GOT3 (cell line): ENCODE results near the gene TRNT1.

Experiments
- DNase-seq: peaks from one replicate; lab custom pipeline; 2025; ENCODE audit warnings: mixed read lengths; lab: John Stamatoyannopoulos, UW

TRNT1 gene

DNA sequence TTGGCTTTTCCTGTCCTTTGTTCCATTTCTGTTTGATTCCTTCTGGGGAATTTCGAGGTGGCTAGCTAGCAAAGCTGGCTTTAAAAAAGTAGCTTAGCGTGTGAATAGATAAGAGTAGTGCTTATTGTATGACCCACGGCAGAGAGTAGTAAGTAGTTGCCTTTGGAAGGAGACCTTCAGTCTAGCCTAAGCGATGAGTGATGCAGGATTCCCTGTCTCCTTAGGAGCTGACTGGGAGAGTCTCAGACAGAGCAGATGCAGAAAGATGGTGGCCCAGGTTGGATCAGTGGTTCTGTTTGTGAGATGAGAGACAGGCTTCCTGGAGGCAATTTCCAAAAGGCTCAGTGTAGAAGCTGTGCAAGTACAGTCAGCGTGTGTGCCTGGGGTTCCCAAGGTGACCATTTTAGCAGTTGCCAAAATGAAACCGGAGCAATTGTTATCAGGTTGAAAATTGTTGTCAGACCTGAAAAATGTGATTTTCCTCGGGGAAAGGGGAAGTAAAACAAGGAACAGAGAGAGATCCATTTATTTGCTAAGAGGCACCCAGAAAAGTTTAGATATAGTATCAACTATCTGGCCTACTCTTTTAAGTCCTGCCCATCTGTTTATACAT lies 15.9 kb upstream of the TRNT1 start:
- DNase-seq, result no peak

DNA sequence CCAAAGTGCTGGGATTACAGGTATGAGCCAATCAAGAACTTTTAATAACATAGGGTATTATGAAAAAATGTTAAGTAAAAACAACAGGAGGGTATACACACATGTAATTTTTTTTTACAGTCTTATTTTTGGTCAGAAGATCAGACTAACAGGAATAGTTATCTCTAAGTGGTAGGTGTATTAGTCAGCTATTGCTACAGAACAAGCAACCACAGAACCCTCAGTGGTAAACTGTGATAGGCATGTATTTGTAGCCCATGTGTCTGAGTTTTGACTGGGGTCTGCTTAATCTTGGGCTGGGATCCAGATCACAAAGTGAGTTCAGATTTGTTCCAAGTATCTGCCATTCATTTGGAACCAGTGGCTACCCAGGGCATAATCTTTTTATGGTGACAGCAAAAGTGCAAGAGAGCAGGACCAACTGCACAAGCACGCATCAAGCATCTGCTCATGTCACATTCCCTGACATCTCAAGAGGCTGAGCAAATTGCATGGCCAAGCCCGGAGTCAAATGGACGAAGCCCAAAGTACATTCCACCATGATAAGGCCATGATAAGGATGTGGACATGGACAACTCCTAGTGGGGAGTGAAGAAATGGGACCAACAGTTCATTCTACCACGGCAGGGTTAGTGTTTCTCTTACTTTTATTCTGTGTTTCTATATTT lies 13.6 kb upstream of the TRNT1 start:
- no peak for DNase-seq

DNA sequence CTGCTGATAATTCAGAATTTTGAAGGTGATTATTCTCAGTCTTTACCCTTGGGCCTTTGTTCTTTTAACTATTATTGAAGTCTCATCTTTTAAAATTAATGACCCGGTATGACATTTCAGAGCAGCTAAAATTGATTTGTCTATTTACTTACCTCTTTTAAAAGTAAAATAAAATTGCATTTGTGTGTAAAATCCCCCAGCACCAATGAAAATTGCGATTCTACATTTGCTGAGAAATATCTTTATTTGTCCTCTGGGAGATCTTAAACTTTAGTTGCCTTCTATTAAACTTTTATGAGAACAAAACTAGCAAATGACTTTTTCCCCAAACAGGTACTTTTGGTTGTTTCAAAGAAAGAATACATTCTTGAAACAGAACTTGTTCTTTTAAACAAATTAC lies 9.1 kb upstream of the TRNT1 start:
- no peak for DNase-seq

DNA sequence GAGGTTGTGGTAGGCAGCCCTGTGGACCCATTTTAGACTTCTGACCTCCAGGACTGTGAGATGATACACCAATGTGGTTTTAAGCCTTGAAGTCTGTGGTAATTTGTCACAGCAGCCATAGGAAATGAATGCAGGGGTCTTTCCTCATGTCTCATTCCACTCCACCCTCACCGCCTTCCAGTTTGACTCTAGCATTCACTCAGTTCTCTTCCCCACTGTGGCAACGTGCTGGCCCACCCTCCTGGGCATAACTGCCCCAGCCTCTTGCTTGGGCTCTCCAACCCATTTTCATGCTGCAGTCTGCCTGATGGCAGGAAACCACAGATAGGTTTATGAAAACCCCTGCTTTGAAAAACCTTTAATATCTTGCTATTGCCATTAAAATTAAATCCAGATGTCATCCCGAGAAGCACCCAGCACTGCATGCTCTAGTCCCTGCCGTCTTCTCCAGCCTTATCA lies 7.3 kb upstream of the TRNT1 start:
- DNase-seq, result no peak

DNA sequence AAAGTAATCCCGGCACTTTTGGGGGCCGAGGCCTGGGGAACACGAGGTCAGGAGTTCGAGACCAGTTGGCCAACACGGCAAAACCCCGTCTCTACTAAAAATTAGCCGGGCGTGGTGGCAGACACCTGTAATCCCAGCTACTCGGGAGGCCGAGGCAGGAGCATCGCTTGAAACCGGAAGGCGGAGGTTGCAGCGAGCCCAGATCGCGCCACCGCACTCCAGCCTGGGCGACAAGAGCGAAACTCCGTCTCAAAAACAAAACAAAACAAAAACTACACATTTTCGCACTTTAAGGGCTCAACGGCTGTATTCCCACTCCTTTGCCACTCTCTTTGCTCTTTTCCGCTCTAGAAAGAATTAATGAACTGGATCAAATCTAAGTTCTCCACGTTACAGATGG lies 763 bp upstream of the TRNT1 start:
- no peak for DNase-seq

DNA sequence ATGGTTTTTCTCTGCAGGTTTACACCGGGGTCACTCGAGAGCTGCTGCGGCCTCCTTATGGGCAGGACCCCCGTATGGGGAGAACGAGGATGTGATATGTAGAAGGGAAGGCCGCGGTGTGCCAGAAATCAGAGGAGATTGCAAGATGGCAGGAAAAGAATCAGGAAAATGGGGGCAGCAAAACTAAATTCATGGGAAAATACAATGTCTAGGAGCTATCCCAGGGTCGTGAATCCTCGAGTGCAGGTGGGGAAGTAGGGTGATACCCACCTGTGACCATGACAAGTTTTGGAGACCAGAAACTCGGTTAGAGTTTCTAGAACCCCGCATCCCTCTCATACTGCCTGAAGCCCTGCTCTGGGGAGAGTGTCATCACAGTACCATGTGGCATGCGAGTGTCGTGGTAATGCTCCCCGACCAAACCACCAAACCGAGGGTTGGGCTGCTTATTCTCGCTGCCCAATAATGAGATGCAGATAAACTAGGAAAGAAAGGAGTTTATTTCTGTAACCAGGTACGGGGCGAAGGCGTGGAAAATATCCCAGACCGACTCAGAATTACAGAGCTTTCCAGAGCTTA lies 781 bp downstream of the TRNT1 start:
- no peak for DNase-seq

DNA sequence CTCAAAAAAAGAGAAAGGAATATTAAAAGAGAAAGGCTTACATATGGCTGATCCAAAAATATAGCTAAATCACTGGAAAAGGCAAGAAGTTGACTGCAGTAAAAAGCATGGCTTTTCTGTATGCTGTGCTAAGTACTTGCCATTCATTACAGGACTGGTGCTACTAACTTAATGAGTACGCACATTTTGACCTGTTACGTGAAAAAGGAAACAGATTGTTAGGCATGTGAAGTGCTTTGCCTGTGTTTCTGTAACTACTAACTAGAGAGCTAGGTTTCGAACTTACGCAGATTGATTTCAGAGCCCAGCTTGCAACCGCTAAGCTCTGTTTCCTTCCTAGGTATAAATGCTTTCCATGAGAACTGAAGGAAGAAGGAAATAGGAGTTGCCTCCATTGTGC lies 2.8 kb downstream of the TRNT1 start:
- DNase-seq, result no peak

DNA sequence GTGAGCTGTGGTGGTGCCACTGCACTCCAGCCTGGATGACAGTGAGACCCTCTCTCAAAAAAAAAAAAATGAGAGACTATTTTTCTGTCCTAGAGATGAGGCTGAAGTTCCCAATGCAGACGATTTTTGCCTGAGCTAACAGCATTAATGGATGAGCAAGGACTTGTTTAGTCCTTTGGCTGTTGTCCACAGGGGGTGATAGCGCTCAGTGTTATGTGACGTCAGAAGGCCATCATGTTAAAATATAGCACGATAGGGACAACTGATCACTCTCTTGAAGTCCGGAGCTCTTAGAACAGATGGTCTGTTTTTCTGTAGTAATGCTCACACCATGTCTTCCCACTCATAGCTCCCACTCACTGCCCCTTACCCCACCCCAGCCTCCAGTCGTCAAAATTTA lies 6.8 kb downstream of the TRNT1 start:
- DNase-seq, result no peak

DNA sequence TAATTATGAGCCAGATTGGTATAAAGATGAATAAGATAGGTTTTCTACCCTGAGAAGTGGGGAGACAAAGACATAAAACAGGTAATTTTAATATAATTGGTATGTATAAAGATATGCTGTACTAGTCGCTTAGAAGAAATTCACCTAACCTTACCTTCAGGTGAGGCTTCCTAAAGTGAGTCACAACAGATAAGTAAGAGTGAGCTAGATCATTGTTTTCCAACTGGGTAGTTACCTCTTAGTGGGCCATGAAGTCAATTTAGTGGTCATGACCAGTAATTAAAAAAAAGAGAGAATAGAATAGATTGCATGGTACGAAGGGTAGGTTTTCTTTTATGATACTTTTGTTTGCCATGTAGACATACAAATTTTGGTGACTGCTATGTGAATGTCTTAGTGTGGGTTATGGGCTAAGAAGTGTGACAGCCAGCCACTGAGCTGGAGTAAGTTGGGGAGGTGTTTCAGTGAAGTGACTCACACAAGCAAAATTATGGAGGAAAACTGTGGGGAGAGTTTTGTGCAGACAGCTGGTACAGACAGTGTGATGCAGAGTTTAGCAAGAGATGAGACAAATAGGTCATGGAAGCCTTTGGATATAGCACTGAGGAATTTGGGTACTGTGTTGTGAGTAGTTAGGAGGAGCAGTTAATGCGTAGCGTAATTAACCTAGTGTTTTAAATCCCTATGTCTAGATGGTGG lies 8.2 kb downstream of the TRNT1 start:
- no peak for DNase-seq

DNA sequence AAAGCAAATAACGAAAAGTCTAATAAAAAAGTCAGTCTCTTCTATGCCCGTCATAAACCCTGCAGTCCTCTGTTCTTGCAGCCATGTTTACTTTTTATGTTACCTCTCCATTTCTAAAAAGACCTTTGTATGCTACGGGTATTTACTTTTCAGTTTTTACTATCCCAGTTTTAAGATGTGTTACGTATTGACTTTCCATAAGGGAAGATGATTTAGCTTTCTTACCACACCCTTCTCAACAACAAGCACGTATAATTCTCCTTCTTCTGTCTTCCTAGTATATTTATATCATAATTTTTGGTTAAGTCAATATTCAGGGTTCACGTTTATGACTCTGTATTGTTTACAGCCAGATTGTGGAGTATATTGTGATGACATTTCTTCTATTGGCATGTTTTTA lies 10.8 kb downstream of the TRNT1 start:
- DNase-seq, result no peak

DNA sequence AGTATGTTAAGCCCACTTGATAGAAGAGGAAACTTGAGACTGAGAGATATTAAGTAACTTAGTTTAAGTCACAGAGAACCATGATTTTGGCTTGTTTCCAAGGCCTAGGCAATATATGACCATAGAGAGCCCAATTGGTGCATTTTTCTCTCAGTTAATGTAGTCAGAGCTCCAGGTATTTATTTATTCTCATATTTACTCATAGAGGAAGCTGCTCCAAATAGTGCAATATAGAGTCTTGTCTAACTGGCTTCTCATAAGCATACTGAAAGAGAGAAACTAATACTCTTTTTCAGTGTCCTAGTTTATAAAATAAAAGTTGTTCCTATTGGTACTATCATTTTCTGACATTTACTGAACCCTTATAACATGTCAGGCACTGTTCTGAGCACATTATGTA lies 15.2 kb downstream of the TRNT1 start:
- DNase-seq, result no peak

DNA sequence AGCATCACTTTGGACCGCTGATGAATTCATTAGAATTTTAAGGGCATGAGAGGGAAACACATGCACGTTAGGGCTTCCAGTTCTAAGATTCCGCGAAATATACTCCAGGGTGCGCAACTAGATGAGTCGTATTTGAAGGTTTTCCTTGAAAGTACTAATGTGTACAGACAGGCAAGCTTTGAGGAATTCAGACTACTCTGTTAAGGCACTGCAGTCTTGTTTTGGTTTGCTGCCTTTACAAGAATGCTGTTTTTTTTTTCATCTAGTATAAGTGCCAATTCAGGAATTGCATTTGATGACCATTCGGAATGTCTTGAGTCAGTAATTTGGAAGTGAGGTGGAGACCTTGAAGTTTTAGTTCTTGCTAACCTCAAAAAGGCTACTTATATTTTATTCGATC lies 19.1 kb downstream of the TRNT1 start:
- DNase-seq, result no peak

DNA sequence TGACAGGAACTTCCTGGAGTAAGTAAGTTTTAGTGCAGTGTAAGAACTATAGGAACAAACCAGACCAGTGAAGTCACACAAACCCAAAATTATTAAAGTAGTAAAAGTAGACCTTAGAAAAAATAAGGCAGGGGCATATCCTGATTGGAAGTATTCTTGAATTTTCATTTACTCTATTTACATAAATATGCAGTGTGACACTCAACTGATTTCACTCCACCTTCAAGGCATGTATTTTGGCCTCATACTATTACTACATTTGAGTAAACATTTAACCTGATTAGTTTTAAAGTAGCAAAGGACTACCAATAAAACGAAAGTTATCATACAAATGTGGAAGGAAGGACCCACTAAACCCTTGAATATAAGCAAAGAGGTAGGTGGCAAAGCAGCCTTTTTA lies 22.8 kb downstream of the TRNT1 start:
- no peak for DNase-seq

DNA sequence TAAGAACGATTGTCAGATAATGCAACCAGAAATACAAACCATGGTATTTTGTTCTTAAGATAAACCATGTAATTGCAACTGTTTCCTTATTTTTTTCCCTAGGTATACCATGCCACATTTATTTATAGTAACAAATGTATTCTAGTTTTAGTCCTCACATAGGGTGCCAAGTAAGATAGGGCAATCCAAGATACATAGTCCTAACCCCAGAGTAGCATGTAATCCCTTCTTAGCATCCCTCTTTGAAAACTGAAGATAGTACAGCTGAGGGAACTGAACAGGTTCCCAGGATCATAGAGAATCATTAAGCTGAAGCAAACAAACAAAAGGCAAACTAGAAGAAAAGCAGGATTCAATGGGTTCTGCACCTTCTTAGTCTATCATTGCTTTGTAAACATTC lies 24.8 kb downstream of the TRNT1 start:
- DNase-seq, result no peak

DNA sequence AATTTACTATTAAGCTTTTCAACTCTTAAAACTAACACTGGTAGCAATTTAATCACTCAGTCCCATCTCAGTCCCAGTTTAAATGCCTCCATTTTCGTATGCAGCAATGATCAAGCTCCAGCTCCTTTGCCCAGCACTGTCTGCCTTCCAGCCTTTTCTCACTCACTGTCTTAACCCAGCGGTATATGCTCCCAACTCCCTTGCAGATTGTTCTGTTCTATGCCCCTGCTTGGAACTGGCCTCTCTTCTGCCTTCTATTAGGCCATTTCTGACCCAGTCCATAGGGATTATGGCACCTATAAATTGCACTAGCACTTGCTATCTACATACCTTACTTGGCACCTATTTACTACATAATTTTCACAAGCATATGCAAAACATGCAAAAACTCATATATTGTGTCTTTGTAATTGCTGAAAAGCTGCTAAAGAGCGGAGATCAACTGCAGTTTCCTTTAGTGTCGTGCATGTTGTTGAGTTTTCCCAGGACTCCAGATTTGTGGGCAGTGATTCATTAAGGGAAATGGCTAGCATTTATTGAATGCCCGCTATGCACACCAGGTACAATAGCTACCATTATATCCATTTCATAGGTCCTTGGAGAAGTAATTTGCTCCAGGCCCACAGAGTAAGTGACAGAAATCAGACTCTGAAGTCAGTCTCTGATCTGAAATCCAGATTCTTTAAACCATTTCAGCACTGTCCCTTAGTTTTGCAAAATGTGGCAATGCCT lies 28.3 kb downstream of the TRNT1 start:
- DNase-seq, result no peak

DNA sequence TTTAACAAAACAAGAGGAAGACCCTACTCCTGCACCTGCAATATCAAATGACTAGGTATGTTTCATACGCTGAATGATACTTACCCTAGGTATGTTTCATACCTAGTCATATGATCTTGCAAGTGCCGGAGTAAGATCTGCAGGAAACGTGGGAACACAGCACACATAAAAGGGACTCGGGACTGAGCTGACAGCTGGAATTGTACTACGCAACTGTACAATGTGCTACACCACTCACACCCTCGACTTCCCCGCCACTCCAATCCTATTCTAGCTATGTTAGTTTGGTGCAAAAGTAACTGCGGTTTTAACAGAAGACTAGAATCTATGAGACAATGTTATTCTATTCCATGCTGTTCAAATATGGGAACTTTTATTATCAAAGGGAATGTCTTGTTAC lies 30.7 kb downstream of the TRNT1 start:
- DNase-seq, result no peak

DNA sequence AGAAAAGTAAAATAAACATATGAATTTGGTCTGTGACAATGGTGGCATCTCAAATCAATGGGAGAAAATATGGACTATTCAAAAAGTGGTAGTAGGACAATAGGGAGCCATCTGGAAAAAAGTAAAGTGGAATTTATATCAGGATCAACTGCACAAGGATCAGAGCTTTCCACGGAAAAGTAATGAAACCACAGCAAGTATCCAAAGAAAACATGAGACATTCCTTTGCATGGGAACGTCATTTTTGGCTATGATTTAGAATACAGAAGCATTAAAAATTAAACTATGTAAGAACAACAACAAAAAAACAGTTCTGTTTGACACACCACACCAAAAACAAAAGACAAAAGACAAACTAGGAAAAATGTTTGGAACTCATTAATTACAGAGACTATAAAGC lies 34.1 kb downstream of the TRNT1 start:
- no peak for DNase-seq

DNA sequence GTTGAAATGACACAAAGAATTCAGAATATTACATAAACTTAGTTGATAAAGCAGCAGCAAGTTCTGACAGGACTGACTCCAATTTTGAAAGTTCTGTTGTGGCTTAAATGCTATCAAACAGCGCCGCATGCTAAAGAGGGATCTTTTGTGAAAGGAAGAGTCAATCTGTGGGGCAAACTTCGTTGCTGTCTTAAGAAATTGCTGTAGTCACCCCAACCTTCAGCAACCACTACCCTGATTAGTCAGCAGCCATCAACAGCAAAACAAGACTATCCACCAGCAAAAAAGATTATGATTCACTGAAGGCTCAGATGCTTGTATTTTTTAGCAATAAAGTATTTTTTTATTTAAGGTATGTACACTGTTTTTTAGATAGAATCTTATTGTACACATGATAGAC lies 38.5 kb downstream of the TRNT1 start:
- no peak for DNase-seq

DNA sequence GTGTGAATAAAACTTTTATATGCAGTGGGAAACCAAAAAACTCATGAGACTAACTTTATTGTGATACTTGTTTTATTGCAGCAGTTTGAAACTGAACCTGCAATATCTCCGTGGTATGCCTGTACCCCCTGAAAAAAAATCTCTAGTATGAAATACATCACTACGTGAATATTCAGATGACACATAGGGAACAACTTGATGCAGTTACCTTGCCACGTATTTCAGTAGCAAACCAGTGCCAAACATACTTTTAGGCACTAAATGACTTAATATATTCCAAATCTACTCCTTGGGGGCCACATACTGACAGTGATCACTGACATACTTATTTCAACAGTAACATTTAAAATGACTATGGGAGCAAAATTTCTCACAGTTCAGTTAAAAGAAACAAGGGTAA lies 38.9 kb downstream of the TRNT1 start:
- no peak for DNase-seq

DNA sequence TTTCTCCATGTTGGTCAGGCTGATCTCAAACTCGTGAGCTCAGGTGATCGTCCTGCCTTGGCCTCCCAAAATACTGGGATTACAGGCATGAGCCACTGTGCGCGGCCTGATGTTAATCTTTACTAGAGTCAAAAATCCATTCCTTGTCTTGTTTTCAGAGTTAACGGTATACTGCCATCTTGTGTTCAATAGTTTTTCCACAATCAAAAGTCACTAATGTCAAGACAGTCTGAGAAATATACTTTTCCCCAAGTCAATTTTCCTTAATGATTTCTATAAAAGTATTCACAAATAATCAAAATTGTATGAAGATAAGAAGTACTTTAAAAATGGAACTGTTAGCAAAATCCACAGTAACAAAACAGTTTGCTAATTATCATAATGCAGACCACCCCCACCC lies 44.3 kb downstream of the TRNT1 start:
- DNase-seq, result no peak

DNA sequence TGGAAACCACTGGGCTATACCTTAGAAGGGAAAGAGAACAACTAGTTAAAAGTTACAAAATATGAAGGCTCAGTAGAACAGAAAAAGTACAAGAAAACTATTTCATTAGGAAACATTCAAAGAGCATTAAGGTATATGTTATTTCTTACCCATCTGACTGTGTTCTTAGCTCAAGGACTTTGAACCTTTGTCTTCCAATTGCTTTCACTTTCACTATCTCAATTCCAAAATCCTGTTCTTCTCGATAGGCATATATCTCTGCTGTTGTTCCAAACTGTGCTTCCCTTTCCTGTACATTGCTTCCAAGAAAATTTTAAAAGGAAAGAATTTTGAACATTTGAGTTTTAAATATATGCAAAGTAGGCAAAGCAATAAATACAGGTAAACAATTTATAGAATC lies 45.9 kb downstream of the TRNT1 start:
- no peak for DNase-seq

DNA sequence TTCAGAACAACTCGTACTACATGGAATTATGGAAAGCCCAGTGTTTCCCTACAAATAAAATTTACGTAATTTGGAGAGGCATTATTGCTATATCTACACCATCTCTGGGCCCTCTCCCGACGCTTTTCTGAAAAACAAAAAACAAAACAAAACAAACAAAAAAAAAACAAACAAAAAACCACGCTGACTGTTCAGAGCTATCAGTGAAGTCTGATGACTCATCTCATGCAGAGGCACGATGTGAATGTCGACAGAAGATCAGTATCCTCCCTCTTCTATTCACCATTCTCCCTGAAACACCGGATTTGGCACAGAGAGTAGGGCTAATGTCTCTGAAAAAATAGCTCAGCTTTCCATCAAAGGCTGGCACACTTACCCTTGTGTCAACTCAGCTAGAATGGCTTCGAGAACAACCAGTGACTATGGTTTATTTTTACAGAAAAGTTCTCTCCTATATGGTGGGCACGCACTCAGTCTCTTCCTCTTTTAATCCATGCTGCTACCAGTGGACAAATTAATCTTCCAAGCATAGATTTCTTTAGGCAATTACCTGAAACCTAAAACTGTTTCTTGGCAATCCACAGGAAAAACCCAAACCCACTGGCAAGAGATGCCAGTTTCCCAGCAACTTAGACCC lies 51.2 kb downstream of the TRNT1 start:
- no peak for DNase-seq
